ENCODE results near the gene STX4.

STX4 gene, protein sequence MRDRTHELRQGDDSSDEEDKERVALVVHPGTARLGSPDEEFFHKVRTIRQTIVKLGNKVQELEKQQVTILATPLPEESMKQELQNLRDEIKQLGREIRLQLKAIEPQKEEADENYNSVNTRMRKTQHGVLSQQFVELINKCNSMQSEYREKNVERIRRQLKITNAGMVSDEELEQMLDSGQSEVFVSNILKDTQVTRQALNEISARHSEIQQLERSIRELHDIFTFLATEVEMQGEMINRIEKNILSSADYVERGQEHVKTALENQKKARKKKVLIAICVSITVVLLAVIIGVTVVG

DNA sequence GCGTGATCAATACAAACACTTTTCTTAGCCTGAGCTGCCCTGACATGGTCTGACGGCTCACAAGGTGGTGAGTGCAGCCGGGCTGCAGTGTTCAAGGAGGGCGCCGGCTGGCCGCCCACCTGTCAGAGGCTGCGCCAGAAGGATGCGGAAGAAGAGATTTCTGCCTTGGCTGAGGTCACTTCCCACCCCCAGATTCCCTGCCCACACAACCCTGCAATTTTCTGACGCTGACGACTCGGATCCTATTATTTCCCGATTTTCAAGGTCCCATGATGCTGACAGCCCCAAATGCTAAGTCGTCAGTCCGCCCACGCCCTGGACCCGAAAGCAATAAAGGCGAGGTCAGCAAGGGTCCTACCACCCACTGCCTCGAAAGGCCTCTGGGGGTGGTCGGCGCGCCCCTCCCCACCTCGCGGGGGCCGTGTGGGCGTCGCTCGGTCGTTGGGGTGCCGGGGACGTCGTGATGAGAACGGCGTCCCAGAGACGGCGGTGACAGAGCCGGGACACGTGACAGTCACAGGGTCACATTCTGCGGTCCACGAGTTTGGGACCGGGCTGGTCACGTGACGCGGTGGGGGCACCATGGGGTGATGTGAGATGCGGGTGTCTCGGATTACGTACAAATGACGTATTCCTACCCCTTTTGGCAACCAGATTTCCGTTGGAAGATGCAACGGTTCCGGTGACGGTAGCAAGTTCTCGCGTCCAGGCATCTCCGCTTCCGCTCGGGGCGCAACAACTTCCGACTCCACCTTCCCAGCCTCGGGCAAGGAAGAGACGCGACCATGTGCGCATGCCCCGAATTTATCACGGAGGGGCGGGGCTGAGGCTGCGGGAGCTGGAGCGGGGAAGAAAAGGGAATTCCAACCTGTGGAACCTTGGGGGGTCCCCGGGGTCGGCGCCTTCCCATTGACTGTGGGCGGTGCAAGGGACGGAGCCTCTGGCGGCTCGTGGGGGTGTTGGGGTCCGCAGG lies at the start of gene STX4:
Gene STX4, plus strand, starts transcription at position 823 of the 973 bp plus-strand sequence. CDS start 248 bp downstream, outside the sequence.
- peak; percentile 94 for DNase-seq

DNA sequence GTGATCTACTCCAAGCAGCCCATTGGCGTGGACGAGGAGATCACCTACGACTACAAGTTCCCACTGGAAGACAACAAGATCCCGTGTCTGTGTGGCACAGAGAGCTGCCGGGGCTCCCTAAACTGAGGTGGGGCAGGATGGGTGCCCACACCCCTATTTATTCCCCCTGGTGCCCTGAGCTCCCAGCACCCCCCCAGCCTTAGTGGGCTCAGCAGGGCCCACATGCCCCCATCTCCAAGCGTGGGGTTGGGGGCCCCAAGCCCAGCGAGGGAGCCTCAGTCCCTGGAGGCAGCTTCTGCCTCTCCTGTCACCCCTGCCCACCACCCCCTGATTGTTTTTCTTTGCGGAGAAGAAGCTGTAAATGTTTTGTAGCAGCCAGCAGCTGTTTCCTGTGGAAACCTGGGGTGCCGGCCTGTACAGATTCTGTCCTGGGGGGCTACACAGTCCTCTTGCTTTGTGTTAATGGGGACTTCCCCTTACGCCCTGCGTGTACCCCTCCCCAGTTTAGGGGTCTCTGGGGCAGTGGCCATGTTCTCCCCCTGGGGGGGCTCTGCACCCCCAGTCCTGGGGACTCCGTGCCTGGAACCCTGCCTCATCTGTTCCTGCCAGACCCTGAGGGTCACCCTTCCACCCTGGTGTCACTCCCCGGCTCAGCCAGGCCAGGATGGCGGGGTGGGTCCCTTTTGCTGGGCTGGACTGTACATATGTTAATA lies 49.3 kb upstream of the STX4 start:
- DNase-seq: no peak

DNA sequence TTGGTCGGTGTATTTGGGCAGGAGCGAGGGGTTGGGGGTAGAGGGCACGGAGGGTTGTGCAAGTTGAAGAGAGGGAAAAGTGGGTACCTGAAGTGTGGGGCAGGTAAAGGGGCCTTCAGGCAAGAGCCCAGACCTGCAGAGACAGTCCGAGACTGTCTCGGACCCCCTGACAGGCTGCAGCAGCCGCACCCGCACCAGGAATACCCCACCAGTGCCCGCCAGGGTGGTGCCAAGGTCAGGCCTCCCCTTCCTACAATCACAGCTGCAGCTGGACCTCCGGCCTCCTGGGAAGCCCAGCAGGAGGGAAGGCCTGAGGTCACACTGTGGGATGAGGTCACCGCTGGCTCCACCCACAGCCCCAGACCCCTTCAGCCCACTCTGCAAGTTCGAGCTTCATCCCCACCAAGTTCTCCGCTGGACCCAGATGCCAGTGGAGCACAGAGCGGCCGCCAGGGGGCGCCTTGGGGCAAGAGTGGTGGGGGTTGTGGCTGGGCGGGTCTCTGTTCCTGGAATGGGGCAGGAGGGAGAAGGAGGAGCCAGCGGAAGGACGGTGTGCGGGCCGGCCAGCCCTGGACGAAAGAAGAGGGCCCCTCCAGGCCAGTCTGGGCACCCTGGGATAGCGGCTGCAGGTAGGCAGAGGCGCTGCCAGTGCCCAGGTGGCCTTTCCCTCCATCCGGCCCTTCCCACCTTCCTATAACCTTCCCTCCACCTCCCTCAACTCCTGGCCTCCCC lies 48.5 kb upstream of the STX4 start, which contains the start of gene HSD3B7:
Gene HSD3B7, plus strand, starts transcription at position 539 of the 732 bp plus-strand sequence. CDS start 452 bp downstream, outside the sequence.
- DNase-seq: peak; percentile 75

DNA sequence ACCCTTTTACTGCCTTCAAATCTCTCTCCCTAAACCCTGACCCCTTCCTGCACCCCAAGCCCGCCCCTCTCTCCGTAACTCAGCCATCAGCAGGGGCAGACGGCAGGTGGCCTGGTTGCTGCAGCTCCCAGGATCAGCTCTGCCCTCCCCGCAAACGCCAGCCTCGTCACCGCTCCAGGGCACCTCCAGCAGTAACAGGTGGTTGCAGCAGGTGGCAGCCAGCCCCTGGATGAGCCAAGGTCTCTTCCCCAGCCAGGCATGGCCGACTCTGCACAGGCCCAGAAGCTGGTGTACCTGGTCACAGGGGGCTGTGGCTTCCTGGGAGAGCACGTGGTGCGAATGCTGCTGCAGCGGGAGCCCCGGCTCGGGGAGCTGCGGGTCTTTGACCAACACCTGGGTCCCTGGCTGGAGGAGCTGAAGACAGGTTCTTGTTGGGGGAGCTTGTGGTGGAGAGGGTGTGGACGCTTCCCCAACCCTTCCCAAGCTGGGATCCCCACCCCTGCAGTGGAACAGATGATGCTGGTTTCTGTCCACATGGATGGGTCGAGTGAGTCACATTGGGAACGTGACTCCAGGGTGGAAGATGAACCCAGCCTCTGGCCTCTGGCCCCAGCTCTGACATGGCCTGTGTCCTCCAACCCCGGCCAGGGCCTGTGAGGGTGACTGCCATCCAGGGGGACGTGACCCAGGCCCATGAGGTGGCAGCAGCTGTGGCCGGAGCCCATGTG lies 47.8 kb upstream of the STX4 start:
- DNase-seq: peak; percentile 79

DNA sequence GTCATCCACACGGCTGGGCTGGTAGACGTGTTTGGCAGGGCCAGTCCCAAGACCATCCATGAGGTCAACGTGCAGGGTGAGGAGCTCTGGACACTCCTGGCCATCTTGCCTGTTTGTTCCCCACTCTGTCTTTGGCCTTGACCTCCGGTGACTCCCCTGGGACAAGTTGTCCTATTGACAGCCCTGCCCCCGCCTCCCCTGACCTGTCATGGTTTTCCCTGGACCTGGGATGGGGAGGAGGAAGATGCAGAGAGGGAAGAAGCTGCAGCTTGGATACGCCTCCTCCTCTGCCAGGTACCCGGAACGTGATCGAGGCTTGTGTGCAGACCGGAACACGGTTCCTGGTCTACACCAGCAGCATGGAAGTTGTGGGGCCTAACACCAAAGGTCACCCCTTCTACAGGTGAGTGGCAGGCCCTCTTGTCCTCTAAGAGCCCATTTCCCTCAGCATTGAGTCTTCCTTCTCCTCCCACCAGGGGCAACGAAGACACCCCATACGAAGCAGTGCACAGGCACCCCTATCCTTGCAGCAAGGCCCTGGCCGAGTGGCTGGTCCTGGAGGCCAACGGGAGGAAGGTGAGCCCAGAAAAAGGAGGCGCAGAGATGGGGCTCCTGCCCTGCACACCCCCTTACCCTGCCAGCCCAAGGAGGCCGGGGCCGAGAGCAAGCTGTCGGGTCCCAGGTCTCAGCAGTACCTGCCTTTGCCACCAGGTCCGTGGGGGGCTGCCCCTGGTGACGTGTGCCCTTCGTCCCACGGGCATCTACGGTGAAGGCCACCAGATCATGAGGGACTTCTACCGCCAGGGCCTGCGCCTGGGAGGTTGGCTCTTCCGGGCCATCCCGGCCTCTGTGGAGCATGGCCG lies 47.0 kb upstream of the STX4 start:
- no peak for DNase-seq

DNA sequence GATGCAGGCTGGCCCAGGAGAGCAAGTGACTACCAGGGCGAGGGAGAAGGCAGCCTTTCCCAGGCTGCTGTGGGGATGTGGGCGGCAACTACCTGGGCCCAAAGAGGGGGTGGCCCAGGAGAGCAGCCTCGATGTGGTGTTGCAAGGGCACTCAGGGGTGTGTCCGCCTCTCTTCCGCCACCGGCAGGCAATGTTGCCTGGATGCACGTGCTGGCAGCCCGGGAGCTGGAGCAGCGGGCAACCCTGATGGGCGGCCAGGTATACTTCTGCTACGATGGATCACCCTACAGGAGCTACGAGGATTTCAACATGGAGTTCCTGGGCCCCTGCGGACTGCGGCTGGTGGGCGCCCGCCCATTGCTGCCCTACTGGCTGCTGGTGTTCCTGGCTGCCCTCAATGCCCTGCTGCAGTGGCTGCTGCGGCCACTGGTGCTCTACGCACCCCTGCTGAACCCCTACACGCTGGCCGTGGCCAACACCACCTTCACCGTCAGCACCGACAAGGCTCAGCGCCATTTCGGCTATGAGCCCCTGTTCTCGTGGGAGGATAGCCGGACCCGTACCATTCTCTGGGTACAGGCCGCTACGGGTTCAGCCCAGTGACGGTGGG lies 45.7 kb upstream of the STX4 start:
- DNase-seq: no peak

DNA sequence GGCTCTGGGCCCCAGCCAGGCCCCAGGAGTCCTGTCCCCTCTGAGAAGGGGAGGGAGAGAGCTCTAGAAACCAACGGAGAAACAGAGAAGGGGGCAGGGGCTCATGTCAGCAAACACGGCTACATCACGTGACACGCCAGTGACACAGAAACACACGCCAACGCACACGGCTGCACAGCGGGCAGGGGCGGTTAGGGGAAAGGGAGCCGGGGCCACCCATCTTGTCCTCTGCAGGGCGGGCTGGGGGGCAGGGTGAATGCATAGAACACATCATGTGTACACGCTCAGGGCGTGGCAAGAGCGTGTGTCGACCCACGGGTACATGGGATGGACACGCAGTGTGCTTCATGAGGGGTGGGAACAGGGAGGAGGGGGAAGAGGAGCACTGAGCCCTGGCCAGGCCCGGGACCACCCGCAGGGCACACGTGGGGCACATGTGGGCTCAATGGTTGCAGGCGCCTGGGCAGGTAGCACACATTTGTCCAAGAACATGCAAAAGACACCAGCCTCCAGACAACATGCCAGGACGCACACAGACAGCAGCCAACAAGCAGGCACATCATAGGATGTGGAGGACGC lies 43.8 kb upstream of the STX4 start:
- no peak for DNase-seq

DNA sequence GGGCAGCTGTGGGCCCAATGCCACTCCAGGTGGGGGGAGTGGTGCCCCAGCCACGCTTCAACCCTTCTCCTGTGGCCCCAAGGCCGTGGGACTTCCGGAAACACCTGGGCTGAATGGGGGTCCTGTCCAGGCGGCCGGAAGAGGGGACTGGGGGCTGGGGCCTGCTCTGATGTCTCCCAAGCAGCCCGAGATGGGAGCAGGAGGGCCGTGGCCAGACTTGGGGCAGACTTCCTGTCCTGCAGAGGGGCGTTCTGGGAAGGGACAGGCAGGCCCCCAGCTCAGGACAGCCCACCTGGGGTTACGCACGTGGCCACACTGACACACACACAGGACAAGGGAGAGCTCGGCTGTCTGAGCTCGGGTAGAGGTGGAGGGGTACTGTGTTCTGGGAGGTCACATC lies 43.3 kb upstream of the STX4 start:
- no peak for DNase-seq

DNA sequence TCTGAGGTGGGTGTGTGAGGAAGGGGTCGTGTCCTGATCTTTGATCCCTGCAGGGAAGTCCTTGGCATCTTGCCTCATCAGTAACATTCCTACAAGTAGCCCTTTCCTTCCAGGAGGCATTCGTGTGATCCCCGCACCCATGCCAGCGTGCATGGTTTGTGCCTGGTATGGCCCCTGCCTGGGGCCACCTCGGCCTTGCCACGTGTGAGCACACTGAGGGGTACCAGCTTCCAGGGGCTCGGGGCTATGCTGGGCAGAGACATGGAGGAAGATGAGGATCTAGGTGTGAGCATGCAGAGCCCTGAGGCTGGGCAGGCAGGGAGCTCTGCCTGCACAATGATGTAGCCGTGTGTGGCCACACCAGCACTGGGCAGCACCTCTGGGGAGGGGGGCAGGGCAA lies 42.3 kb upstream of the STX4 start:
- no peak for DNase-seq

DNA sequence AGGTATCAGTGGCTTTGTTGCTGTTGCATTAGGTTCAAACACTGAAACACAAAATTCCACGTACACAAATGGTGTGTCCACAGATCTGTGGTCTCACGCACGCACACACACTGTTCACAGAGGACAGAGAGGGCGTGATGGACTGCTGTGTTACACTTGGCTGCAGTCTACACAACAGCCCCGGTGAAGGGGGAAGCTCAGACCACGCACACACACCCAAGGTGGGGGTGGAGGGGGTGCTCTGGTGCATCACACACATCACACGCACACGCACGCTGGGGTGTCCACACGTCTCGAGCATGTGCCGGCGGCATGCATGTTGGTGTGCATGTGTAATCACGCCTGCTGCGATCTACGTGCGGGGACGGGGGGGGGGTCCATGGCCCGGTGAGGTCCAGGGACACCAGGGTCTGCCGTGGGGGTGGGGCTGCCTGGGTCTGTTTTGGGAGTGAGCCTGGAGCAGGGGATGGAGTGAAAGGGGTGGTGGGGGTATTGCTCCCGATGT lies 41.0 kb upstream of the STX4 start:
- no peak for DNase-seq

DNA sequence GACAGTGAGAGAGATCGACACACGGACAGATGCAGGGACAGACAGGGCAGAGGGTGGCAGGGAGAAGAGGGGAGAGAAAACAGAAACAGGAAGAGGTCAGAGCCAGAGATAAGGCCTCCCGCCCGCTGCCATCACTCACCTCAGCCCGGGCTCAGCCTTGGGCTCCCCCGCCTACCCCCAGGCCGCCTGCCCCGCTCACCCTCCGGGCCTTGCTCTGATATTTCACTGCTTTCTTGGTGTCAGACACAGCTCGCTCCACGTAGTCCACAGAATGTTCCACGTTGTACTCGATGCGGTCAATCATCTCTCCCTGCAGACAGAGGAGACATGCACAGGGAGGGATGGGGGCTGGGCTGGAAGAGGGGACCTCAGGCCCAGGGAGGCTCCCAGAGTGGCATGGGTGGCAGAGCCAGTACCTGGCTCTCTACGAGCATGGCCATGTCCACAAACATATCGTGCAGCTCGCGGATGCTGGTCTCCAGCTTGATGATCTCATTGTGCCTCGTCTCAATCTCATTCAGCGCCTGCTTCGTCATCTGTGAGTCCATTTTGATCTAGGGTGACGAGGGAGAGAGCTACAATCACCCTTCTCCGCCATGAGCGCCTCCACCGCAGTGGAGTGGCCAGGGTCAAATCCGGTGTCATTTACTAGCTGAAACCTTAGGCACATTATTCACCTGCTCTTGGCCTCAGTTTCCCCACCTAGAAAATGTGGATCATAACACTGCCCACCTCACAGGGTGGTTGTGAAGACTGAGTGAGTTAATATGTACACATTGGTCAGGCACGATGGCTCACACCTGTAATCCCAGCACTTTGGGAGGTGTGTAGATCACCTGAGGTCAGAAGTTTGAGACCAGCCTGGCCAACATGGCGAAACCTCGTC lies 40.2 kb upstream of the STX4 start:
- no peak for DNase-seq

DNA sequence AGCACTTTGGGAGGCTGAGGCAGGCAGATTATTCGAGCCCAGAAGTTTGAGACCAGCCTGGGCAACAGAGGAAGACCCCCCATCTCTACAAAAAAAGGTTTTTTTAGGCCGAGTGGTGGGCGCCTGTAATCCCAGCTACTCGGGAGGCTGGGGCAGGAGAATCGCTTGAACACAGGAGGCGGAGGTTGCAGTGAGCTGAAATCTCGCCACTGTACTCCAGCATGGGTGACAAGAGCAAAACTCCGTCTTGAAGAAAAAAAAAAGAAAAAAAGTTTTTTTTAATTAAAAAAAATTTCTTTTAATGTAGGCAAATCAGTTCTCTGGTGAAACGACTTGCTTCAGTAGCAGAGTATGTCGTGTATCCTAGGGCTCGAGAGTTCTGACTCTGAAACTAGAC lies 37.4 kb upstream of the STX4 start:
- DNase-seq: no peak

DNA sequence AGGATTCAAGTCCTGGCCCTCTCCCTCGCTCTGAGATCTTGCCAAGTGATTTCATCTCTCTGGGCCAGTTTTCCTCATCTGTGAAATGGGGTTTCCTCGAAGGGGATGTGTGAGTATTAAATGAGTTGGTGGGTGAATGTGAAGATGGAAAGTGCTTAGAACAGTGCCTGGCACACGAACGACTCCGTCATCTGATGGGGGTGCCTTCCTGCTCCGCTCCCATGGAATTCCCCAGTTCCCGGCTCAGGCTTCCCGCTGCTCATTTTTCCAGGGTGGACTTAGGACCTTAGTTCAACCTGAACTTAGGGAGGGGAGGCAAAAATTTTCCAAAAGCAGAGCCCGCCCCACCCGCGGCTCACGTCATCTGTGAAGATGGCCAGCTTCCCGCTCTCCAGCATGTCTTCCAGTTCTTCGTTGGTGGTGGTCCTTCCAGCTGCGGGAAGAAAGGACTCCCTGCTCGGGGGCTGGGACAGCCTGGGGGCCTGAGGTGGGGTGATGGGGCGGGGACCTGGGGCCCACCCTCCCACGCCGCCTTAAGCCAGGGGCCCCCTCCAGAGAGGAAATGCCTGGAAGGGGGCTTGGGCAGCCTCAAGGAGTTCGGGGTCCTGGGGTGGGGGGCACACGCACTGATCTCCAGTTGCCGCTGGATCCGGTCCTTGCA lies 36.9 kb upstream of the STX4 start:
- no peak for DNase-seq

DNA sequence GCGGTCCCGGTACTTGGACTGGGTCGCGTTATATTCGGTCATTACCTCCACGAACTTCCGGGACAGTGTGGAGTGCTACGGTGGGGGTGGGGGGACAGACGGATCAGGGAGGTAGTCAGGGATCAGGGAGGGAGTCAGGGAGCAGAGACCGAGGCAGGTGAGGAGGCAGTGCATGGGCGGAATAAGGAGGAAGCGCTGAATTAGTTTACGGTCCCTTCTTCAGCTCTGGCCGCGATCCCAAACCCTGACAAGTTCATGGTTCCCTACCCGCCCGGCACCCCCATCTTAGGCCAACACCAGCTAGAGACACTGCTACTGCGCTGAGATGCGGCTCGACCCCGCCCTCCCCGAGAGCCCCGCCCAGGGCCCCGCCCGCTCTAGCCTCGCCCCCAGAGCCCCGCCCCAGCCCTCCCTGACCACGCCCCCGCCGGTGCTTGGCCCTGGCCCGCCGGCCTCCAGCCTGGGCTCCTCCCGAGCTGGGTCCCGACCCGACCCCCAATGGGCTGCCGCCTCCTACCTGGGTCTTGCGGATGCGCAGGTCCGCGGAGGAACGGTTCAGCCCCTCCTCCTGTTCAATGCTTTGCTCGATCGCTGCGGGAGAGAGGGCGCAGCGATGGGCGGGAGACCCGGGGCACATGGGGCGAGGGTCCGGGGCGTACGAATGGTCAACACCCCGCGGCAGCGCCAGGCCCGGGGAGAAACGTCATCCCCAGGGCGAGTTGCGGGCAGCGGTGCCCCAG lies 36.2 kb upstream of the STX4 start:
- no peak for DNase-seq

DNA sequence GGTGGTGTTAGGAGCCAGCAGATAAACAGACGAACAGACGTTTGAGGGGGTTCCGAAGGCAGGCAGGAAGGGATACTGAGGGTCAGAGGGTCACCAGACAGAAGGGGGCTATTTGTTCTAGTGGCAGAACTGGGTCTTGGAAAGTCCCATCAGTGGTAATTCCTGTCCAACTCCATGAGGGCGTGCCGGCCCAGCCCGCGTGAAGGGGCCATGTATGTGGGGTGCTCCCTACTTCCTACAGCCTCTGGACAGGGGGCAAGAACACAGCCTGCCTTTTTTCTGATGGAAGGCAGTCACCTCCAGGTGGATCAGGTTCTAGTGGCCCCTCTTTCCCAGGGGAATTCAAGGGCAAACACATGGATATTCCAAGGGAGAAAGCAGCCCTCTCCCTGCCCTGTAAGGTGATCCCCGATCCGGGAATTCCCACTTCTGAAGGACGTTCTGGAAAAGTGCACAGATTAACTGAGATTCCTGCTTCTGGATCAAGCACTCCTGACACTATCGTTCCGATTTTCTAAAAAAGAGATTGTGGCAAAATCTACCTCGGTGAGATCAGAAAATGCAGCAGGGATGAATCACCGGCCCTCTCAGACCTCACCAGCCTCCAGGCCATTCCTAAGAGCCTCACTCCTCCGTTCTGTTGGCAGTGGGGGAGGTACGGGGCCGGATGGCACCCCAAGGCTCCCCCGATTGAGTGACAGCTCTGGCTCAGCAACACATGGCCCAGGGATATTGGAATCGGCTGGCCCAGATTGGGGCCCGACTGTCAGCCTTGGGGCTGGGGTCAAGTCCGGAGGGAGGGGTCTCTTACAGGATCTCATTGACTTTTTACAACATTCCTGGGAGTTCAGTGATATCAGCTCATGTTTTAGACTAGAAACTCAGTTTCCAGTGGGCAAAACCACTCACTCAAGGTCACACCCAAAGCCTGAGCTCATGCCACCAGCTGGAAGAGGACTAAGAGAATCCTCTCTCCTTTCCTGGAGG lies 35.3 kb upstream of the STX4 start:
- DNase-seq: no peak

All from NCI-H2107 (cell line).